Esophagus muscularis mucosa (tissue), 4 donors: ENCODE data around the gene GREB1. TPM values are rescaled to one million over a fixed set of nuclear protein-coding genes. Genes with fewer than 3 reads are reported as not detected.

Experiments used
- DNase-seq: peaks from one replicate; pipeline ENCODE4 v3.0.0-alpha.2; 2017; ENCODE audit errors: extremely low spot score
- H3K27ac ChIP-seq, 4 donors: fragments of 200-600 bp; sonication (generic); replicated peaks in 1 of 4; 1 replicate in 3 of 4; 2 replicates in 1 of 4; pipeline ENCODE4 v1.5.1; 2016 to 2019; ENCODE audit warnings: mild to moderate bottlenecking in 1 of 4
- H3K27me3 ChIP-seq, 4 donors: fragments of 200-600 bp; sonication (generic); one replicate each; pipeline versions ENCODE4 v1.5.1 to v1.6.0; 2016 to 2019
- H3K36me3 ChIP-seq, 4 donors: fragments of 200-600 bp; sonication (generic); one replicate each; pipeline ENCODE4 v1.5.1; 2016 to 2019
- H3K4me1 ChIP-seq, 4 donors: fragments of 200-600 bp; sonication (generic); one replicate each; pipeline ENCODE4 v1.5.1; 2016 to 2019
- H3K4me3 ChIP-seq, 4 donors: fragments of 200-600 bp; sonication (generic); 1 replicate in 2 of 4; 2 replicates in 2 of 4; pipeline ENCODE4 v1.5.1; 2016 to 2019; ENCODE audit warnings: mild to moderate bottlenecking in 4 of 4, moderate library complexity in 1 of 4
- H3K9me3 ChIP-seq, 4 donors: fragments of 200-600 bp; sonication (generic); 1 replicate in 3 of 4; 2 replicates in 1 of 4; pipeline ENCODE4 v1.5.1; 2016 to 2019
- CTCF ChIP-seq, 3 experiments: fragments of 200-600 bp in 2 of 3; fragments of 450-650 bp in 1 of 3; sonication (generic) in 2 of 3; IDR thresholded peaks; one replicate each; pipeline ENCODE4 v1.5.1; 2017 to 2019; ENCODE audit warnings: antibody characterized with exemption in 3 of 3, mild to moderate bottlenecking in 2 of 3, moderate library complexity in 1 of 3
- EP300 ChIP-seq: sonication (generic); formaldehyde crosslinking; IDR thresholded peaks from one replicate; pipeline ENCODE4 v1.6.1; 2017; ENCODE audit warnings: antibody characterized with exemption
- POLR2A ChIP-seq: fragments of 450-650 bp; IDR thresholded peaks from one replicate; pipeline ENCODE4 v1.6.1; 2017; ENCODE audit warnings: antibody characterized with exemption, moderate library complexity, mild to moderate bottlenecking, low read depth
- POLR2AphosphoS5 ChIP-seq, 2 donors: sonication (generic); formaldehyde crosslinking; IDR thresholded peaks; one replicate each; pipeline ENCODE4 v1.6.1; 2017; ENCODE audit warnings: antibody characterized with exemption in 2 of 2
- WGBS: methylation state at CpG from one replicate; pipeline ENCODE4 v1.1.5; 2018; 5-methylcytosine and 5-hydroxymethylcytosine counted together
- intact Hi-C: fragments of 100-400 bp; cut with DNase I; formaldehyde crosslinking; loops from one replicate; pipeline ENCODE4 v1.15.1; 2023
- total RNA-seq, 4 donors: library from RNA; depleted of rRNA; stranded (reverse); fragments of >200 nt; gene quantifications; one replicate each; pipeline versions ENCODE4 v1.1.0 to v1.2.1, GENCODE V29; 2016

GREB1 gene
- total RNA-seq, 4 donors from 2014 or later: 3.7 to 11.0 (median 7.7) TPM

GRCh38 chr2:11679486-11680181 is 145.8 kb downstream of the GREB1 start:
- Histone ChIP-seq H3K4me3 (no peak overlapping the region), H3K27ac (no peak overlapping the region), H3K9me3 (peaks cover 0 to 6% (median 0%) of the 10 kb centered on the region in 4 donors), H3K4me1 (no peaks in the 10 kb centered on the region), H3K27me3 (peaks cover 0 to 34% (median 0%) of the 10 kb centered on the region in 4 donors), H3K36me3 (no peaks in the 10 kb centered on the region)
- intact Hi-C loops: no loop called here
- TF ChIP-seq POLR2AphosphoS5 (IDR thresholded peaks at IDR 0.05): no peak
- no peak for TF ChIP-seq POLR2A
- no peak for TF ChIP-seq EP300
- TF ChIP-seq CTCF (IDR thresholded peaks at IDR 0.05): no peak
- WGBS: 80% methylated on average over 11 of the region's 13 CpGs
- DNase-seq: no peak

GRCh38 chr2:11680182-11680900 is 146.5 kb downstream of the GREB1 start:
- DNase-seq: no peak
- peaks cover 0 to 6% (median 0%) of the 10 kb centered on the region in 4 donors for H3K9me3 ChIP-seq
- H3K4me3 ChIP-seq: no peak overlapping the region
- no peaks in the 10 kb centered on the region for H3K36me3 ChIP-seq
- 81% methylated on average over 14 of the region's 16 CpGs for WGBS
- intact Hi-C loops: no loop called here
- H3K27ac ChIP-seq: no peak overlapping the region
- no peaks in the 10 kb centered on the region for H3K4me1 ChIP-seq
- peaks cover 0 to 40% (median 0%) of the 10 kb centered on the region in 4 donors for H3K27me3 ChIP-seq
- TF ChIP-seq EP300 (no peak), CTCF (IDR thresholded peaks at IDR 0.05) (no peak), POLR2AphosphoS5 (IDR thresholded peaks at IDR 0.05) (no peak), POLR2A (no peak)

- intact Hi-C loops: no loop called here
These were observed 147.3 kb downstream of the GREB1 start for GRCh38 chr2:11680901-11681721.

More at GRCh38 chr2:11680901-11681721, 147.3 kb downstream of the GREB1 start:
- TF ChIP-seq POLR2A: no peak
- no peak for TF ChIP-seq POLR2AphosphoS5 (IDR thresholded peaks at IDR 0.05)
- no peak for TF ChIP-seq EP300
- no peak for TF ChIP-seq CTCF (IDR thresholded peaks at IDR 0.05)
- DNase-seq: no peak
- Histone ChIP-seq H3K36me3 (no peaks in the 10 kb centered on the region), H3K27me3 (peaks cover 0 to 42% (median 0%) of the 10 kb centered on the region in 4 donors), H3K4me1 (no peaks in the 10 kb centered on the region), H3K27ac (no peak overlapping the region), H3K9me3 (no peaks in the 10 kb centered on the region), H3K4me3 (no peak overlapping the region)
- WGBS: 81% methylated on average over 15 of the region's 15 CpGs
